ENCODE data around the gene FNDC3B. TPM values are rescaled to one million over a fixed set of nuclear protein-coding genes. Genes with fewer than 3 reads are reported as not detected.

Gene FNDC3B
- total RNA-seq, 1 donor from 2014 or later, result 29.5 TPM

- peaks cover 4% of the 10 kb centered on the region for H3K27me3 Mint-ChIP-seq (ENCODE audit: insufficient read depth, low read depth)
- Histone ChIP-seq H3K9ac (no peak overlapping the region), H3K27ac (no peak overlapping the region), H3K36me3 (peaks cover 22% of the 10 kb centered on the region), H3K9me3 (ENCODE audit: low read depth) (no peaks in the 10 kb centered on the region), H3K79me2 (ENCODE audit: low read depth) (no peaks in the 10 kb centered on the region), H3F3A (ENCODE audit: low read depth) (no peaks in the 10 kb centered on the region), H2AFZ (replicated peaks) (no peak overlapping the region), H4K20me1 (ENCODE audit: low read depth) (no peaks in the 10 kb centered on the region), H3K27me3 (no peaks in the 10 kb centered on the region), H3K4me2 (no peak overlapping the region), H3K4me3 (no peak overlapping the region), H3K4me1 (no peaks in the 10 kb centered on the region)
- no peaks in the 10 kb centered on the region for H3K4me1 Mint-ChIP-seq
- no peak overlapping the region for H3K27ac Mint-ChIP-seq
- H3K9me3 Mint-ChIP-seq, result peaks cover 25% of the 10 kb centered on the region
- no peak overlapping the region for H3K4me3 Mint-ChIP-seq
- TF ChIP-seq EZH2 (IDR thresholded peaks at IDR 0.05) (no peak), CTCF (IDR thresholded peaks at IDR 0.05) (no peak), EZH2phosphoT487 (IDR thresholded peaks at IDR 0.05) (no peak)
- DNase-seq (ENCODE audit: low spot score), result no peak
- peaks cover 69% of the 10 kb centered on the region for H3K36me3 Mint-ChIP-seq
Observed at GRCh38 chr3:172376402-172376801, 337.0 kb downstream of the FNDC3B start.

- no peaks in the 10 kb centered on the region for H3F3A ChIP-seq (ENCODE audit: low read depth)
- Mint-ChIP-seq H3K27me3 (ENCODE audit: insufficient read depth, low read depth) (peaks cover 4% of the 10 kb centered on the region), H3K4me1 (no peaks in the 10 kb centered on the region), H3K9me3 (peaks cover 28% of the 10 kb centered on the region), H3K36me3 (peaks cover 70% of the 10 kb centered on the region), H3K27ac (no peak overlapping the region), H3K4me3 (no peak overlapping the region)
- no peak overlapping the region for H3K4me3 ChIP-seq
- no peaks in the 10 kb centered on the region for H3K9me3 ChIP-seq (ENCODE audit: low read depth)
- H3K9ac ChIP-seq, result no peak overlapping the region
- TF ChIP-seq CTCF (IDR thresholded peaks at IDR 0.05) (no peak), EZH2phosphoT487 (IDR thresholded peaks at IDR 0.05) (no peak), EZH2 (IDR thresholded peaks at IDR 0.05) (no peak)
- no peak overlapping the region for H2AFZ ChIP-seq (replicated peaks)
- no peak overlapping the region for H3K4me2 ChIP-seq
- H4K20me1 ChIP-seq (ENCODE audit: low read depth), result no peaks in the 10 kb centered on the region
- no peak overlapping the region for H3K27ac ChIP-seq
- DNase-seq (ENCODE audit: low spot score), result no peak
- H3K27me3 ChIP-seq, result no peaks in the 10 kb centered on the region
- no peaks in the 10 kb centered on the region for H3K79me2 ChIP-seq (ENCODE audit: low read depth)
- no peaks in the 10 kb centered on the region for H3K4me1 ChIP-seq
- peaks cover 22% of the 10 kb centered on the region for H3K36me3 ChIP-seq
Observed at GRCh38 chr3:172376881-172377280, 337.5 kb downstream of the FNDC3B start.

DNA sequence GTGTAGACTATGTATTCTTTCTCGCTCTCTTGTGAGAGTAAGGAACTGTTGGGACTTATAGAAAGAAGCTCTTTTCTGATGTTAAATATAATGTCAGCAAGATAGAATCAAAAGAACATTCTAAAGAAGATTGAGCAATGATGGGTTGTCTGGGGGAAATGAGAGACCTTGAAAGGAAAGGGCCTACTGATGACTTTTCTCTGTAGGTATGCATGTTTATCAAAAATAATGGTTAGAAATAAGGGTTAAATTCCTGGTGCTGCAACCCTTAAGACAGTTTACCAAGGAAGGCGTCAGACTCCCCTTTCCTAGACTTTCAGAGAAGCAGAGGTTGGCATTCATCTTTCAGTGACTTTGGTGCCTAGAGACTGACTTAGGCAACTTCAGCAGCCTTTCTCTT lies 339.1 kb downstream of the FNDC3B start:
- no peak for DNase-seq (ENCODE audit: low spot score)
- H3K27ac Mint-ChIP-seq, result no peak overlapping the region
- Histone ChIP-seq H3K27me3 (no peaks in the 10 kb centered on the region), H3K9ac (no peak overlapping the region), H3K79me2 (ENCODE audit: low read depth) (no peaks in the 10 kb centered on the region), H3K4me2 (no peak overlapping the region), H3K4me3 (no peak overlapping the region), H3K36me3 (peaks cover 22% of the 10 kb centered on the region), H3F3A (ENCODE audit: low read depth) (no peaks in the 10 kb centered on the region), H4K20me1 (ENCODE audit: low read depth) (no peaks in the 10 kb centered on the region), H2AFZ (replicated peaks) (no peak overlapping the region), H3K27ac (no peak overlapping the region), H3K9me3 (ENCODE audit: low read depth) (no peaks in the 10 kb centered on the region), H3K4me1 (no peaks in the 10 kb centered on the region)
- H3K9me3 Mint-ChIP-seq, result peaks cover 28% of the 10 kb centered on the region
- H3K27me3 Mint-ChIP-seq (ENCODE audit: insufficient read depth, low read depth), result peaks cover 4% of the 10 kb centered on the region
- no peaks in the 10 kb centered on the region for H3K4me1 Mint-ChIP-seq
- peaks cover 78% of the 10 kb centered on the region for H3K36me3 Mint-ChIP-seq
- TF ChIP-seq EZH2 (IDR thresholded peaks at IDR 0.05) (no peak), EZH2phosphoT487 (IDR thresholded peaks at IDR 0.05) (no peak), CTCF (IDR thresholded peaks at IDR 0.05) (no peak)
- H3K4me3 Mint-ChIP-seq, result no peak overlapping the region

Measured in neural progenitor cell (in vitro differentiated cells).